OCI-LY1 (cell line): ENCODE results near the gene PRKCH.

Source experiments
- CTCF ChIP-seq: fragments of 200-600 bp; sonication (generic), shearing (Covaris generic); IDR thresholded peaks from 2 replicates; pipeline ENCODE4 v1.5.1; 2017; ENCODE audit warnings: mild to moderate bottlenecking, antibody characterized with exemption, low read length, moderate library complexity, mixed read lengths
- EZH2 ChIP-seq: fragments of 200-600 bp; sonication (generic), shearing (Covaris generic); IDR thresholded peaks from 2 replicates; pipeline ENCODE4 v1.8.0; 2017; ENCODE audit warnings: borderline replicate concordance, mixed run types, mild to moderate bottlenecking, antibody characterized with exemption, low read length, moderate library complexity, mixed read lengths

GRCh38 chr14:61343991-61344405, 22.6 kb downstream of the PRKCH start:
- TF ChIP-seq CTCF (no peak), EZH2 (no peak)
